Esophagus muscularis mucosa (tissue), 4 donors: ENCODE measurements around the gene ELMO3. TPM values are rescaled to one million over a fixed set of nuclear protein-coding genes. Genes with fewer than 3 reads are reported as not detected.
A peak's percentile ranks its signal among the peaks of the same experiment; 100 is the strongest.

ENCODE experiments used
- DNase-seq: peaks from one replicate; pipeline ENCODE4 v3.0.0-alpha.2; 2017; ENCODE audit errors: extremely low spot score
- H3K27ac ChIP-seq, 4 donors: fragments of 200-600 bp; sonication (generic); replicated peaks in 1 of 4; 1 replicate in 3 of 4; 2 replicates in 1 of 4; pipeline ENCODE4 v1.5.1; 2016 to 2019; ENCODE audit warnings: mild to moderate bottlenecking in 1 of 4
- H3K27me3 ChIP-seq, 4 donors: fragments of 200-600 bp; sonication (generic); one replicate each; pipeline versions ENCODE4 v1.5.1 to v1.6.0; 2016 to 2019
- H3K36me3 ChIP-seq, 4 donors: fragments of 200-600 bp; sonication (generic); one replicate each; pipeline ENCODE4 v1.5.1; 2016 to 2019
- H3K4me1 ChIP-seq, 4 donors: fragments of 200-600 bp; sonication (generic); one replicate each; pipeline ENCODE4 v1.5.1; 2016 to 2019
- H3K4me3 ChIP-seq, 4 donors: fragments of 200-600 bp; sonication (generic); 1 replicate in 2 of 4; 2 replicates in 2 of 4; pipeline ENCODE4 v1.5.1; 2016 to 2019; ENCODE audit warnings: mild to moderate bottlenecking in 4 of 4, moderate library complexity in 1 of 4
- H3K9me3 ChIP-seq, 4 donors: fragments of 200-600 bp; sonication (generic); 1 replicate in 3 of 4; 2 replicates in 1 of 4; pipeline ENCODE4 v1.5.1; 2016 to 2019
- EP300 ChIP-seq: sonication (generic); formaldehyde crosslinking; IDR thresholded peaks from one replicate; pipeline ENCODE4 v1.6.1; 2017; ENCODE audit warnings: antibody characterized with exemption
- POLR2A ChIP-seq: fragments of 450-650 bp; IDR thresholded peaks from one replicate; pipeline ENCODE4 v1.6.1; 2017; ENCODE audit warnings: antibody characterized with exemption, moderate library complexity, mild to moderate bottlenecking, low read depth
- POLR2AphosphoS5 ChIP-seq, 2 donors: sonication (generic); formaldehyde crosslinking; IDR thresholded peaks; one replicate each; pipeline ENCODE4 v1.6.1; 2017; ENCODE audit warnings: antibody characterized with exemption in 2 of 2
- WGBS: methylation state at CpG from one replicate; pipeline ENCODE4 v1.1.5; 2018; 5-methylcytosine and 5-hydroxymethylcytosine counted together
- intact Hi-C: fragments of 100-400 bp; cut with DNase I; formaldehyde crosslinking; loops from one replicate; pipeline ENCODE4 v1.15.1; 2023
- total RNA-seq, 4 donors: library from RNA; depleted of rRNA; stranded (reverse); fragments of >200 nt; gene quantifications; one replicate each; pipeline versions ENCODE4 v1.1.0 to v1.2.1, GENCODE V29; 2016
- TF ChIP-seq, protein P1 (sequence below), 3 experiments: fragments of 200-600 bp in 2 of 3; fragments of 450-650 bp in 1 of 3; sonication (generic) in 2 of 3; IDR thresholded peaks; one replicate each; pipeline ENCODE4 v1.5.1; 2017 to 2019; ENCODE audit warnings: antibody characterized with exemption in 3 of 3, mild to moderate bottlenecking in 2 of 3, moderate library complexity in 1 of 3

The ELMO3 gene
- total RNA-seq, 4 donors from 2014 or later = 0.33 to 0.83 (median 0.60) TPM

GRCh38 chr16:67150833-67151396 lies 48.0 kb upstream of the ELMO3 start, which contains the start of gene B3GNT9:
B3GNT9 (minus strand) TSS chr16:67150998; CDS start chr16:67150485, 513 bp downstream.
- Histone ChIP-seq H3K9me3 (no peaks in the 10 kb centered on the region), H3K27me3 (no peaks in the 10 kb centered on the region), H3K4me1 (peaks cover 20 to 49% (median 37%) of the 10 kb centered on the region in 4 donors), H3K4me3 (peak within 1 kb of the TSS; percentile 71 to 83 (median 76)), H3K36me3 (peaks cover 14 to 40% (median 31%) of the 10 kb centered on the region in 4 donors), H3K27ac (peak within 1 kb of the TSS; percentile 91 to 95 (median 94))
- intact Hi-C loops = no loop called here
- WGBS = 0% methylated on average over 8 of the region's 34 CpGs
- no peak for DNase-seq
- TF ChIP-seq POLR2AphosphoS5 (IDR thresholded peaks at IDR 0.05) (peak; percentile 63 to 70), EP300 (no peak)

- Histone ChIP-seq H3K27me3 (no peaks in the 10 kb centered on the region), H3K4me3 (peak overlapping the region; percentile 71 to 83 (median 76)), H3K36me3 (peaks cover 7 to 34% (median 25%) of the 10 kb centered on the region in 4 donors), H3K27ac (peak overlapping the region; percentile 91 to 95 (median 94)), H3K9me3 (no peaks in the 10 kb centered on the region), H3K4me1 (peaks cover 20 to 50% (median 37%) of the 10 kb centered on the region in 4 donors)
- DNase-seq = no peak
- WGBS = 59% methylated on average over 8 of the region's 8 CpGs
- intact Hi-C loops = no loop called here
- TF ChIP-seq POLR2AphosphoS5 (IDR thresholded peaks at IDR 0.05) (no peak), EP300 (no peak), POLR2A (no peak)
- TF ChIP-seq, protein P1, sequence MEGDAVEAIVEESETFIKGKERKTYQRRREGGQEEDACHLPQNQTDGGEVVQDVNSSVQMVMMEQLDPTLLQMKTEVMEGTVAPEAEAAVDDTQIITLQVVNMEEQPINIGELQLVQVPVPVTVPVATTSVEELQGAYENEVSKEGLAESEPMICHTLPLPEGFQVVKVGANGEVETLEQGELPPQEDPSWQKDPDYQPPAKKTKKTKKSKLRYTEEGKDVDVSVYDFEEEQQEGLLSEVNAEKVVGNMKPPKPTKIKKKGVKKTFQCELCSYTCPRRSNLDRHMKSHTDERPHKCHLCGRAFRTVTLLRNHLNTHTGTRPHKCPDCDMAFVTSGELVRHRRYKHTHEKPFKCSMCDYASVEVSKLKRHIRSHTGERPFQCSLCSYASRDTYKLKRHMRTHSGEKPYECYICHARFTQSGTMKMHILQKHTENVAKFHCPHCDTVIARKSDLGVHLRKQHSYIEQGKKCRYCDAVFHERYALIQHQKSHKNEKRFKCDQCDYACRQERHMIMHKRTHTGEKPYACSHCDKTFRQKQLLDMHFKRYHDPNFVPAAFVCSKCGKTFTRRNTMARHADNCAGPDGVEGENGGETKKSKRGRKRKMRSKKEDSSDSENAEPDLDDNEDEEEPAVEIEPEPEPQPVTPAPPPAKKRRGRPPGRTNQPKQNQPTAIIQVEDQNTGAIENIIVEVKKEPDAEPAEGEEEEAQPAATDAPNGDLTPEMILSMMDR (IDR thresholded peaks at IDR 0.05) = no peak
These were observed 47.4 kb upstream of the ELMO3 start for GRCh38 chr16:67151431-67152097.

DNA sequence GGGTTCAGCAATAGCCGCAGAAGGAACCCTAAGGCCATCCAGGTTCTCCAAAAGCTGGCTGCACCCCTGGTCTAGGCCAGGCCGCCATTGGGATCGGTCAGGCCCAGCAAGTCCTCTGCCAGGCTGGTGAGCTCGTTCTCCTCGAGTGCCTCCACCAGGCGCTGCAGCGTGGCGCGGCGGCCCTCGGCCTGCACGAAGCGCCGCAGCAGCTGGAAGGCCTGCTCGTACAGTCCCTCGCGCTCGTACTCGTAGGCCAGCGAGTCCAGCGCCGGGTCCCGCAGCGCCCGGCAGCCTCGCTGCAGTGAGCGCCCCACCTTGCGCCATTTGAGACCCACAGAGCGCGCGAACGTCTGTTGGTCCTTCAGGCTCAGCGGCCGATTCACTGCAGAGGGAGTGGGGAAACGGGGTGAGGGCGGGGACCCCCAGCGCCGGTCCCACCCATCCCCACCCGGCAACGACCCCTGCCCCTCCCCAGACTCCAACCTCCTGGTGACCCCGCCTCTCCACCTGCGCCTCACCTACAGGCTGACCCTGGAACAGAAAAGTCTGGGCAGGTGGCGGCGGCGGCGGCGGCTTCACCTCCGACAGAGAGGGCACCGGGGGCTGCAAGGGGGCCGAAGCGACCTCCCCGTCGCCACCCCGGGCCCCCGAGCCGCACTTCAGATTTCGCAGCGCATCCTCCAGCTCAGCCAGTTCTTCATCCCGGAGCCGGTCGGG lies 44.2 kb upstream of the ELMO3 start:
- Histone ChIP-seq H3K9me3 (no peaks in the 10 kb centered on the region), H3K36me3 (peaks cover 0 to 2% (median 0%) of the 10 kb centered on the region in 4 donors), H3K4me3 (peak overlapping the region; percentile 25 to 40 (median 32)), H3K27me3 (no peaks in the 10 kb centered on the region), H3K27ac (no peak overlapping the region), H3K4me1 (peaks cover 28 to 49% (median 46%) of the 10 kb centered on the region in 4 donors)
- intact Hi-C loops = loop anchor here (5.0 kb wide), 2 partner anchors 137 to 257 kb away; no protein-coding TSS in a partner anchor
- TF ChIP-seq, protein P1 (IDR thresholded peaks at IDR 0.05) = no peak
- no peak for TF ChIP-seq POLR2AphosphoS5 (IDR thresholded peaks at IDR 0.05)
- TF ChIP-seq POLR2A = no peak
- TF ChIP-seq EP300 = no peak
- no peak for DNase-seq
- no CpG with 5 or more reads among the region's 61 CpGs for WGBS

GRCh38 chr16:67155295-67156142 lies 43.4 kb upstream of the ELMO3 start:
- DNase-seq = no peak
- WGBS = 48% methylated on average over 14 of the region's 74 CpGs
- H3K4me3 ChIP-seq = peak overlapping the region; percentile 25 to 40 (median 32)
- peaks cover 32 to 48% (median 44%) of the 10 kb centered on the region in 4 donors for H3K4me1 ChIP-seq
- intact Hi-C loops = loop anchor here (1.0 to 5.0 kb wide), 3 partner anchors 138 to 258 kb away; no protein-coding TSS in a partner anchor
- TF ChIP-seq, protein P1 (IDR thresholded peaks at IDR 0.05) = peak; percentile 98 to 99 (median 98)
- TF ChIP-seq POLR2AphosphoS5 (IDR thresholded peaks at IDR 0.05) (peak in 1 of 2 donors; percentile 19), POLR2A (no peak)
- no peak overlapping the region for H3K27ac ChIP-seq
- H3K27me3 ChIP-seq = no peaks in the 10 kb centered on the region
- no peaks in the 10 kb centered on the region for H3K9me3 ChIP-seq
- no peaks in the 10 kb centered on the region for H3K36me3 ChIP-seq
